ENCODE data around the gene AGBL4.

The AGBL4 gene

DNA sequence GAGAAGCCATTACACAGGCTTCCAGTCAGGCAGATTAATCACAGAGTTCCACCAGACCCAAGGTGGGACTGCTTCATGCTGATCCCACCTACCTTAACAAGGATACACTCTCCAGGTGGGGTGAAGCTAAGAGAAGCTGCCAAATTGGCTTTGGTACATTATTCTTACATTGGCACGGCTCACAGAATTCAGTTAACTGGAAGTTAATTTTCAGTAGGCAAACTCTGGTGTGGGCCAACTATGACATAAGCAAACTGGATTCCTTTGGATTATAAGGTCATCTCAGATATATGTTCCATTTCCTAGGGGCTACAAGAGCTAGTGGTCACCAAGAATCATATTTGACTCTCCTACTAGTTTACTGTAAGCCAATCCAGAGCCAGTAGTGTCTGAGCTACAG, 798.3 kb downstream of the AGBL4 start:
- no peak for DNase-seq
- TF ChIP-seq, protein P1, sequence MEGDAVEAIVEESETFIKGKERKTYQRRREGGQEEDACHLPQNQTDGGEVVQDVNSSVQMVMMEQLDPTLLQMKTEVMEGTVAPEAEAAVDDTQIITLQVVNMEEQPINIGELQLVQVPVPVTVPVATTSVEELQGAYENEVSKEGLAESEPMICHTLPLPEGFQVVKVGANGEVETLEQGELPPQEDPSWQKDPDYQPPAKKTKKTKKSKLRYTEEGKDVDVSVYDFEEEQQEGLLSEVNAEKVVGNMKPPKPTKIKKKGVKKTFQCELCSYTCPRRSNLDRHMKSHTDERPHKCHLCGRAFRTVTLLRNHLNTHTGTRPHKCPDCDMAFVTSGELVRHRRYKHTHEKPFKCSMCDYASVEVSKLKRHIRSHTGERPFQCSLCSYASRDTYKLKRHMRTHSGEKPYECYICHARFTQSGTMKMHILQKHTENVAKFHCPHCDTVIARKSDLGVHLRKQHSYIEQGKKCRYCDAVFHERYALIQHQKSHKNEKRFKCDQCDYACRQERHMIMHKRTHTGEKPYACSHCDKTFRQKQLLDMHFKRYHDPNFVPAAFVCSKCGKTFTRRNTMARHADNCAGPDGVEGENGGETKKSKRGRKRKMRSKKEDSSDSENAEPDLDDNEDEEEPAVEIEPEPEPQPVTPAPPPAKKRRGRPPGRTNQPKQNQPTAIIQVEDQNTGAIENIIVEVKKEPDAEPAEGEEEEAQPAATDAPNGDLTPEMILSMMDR (IDR thresholded peaks at IDR 0.05), result no peak
- H3K9me3 ChIP-seq, result no peaks in the 10 kb centered on the region
- H3K27ac ChIP-seq, result no peak overlapping the region
- H3K27me3 ChIP-seq, result no peaks in the 10 kb centered on the region
- H3K4me1 ChIP-seq, result no peaks in the 10 kb centered on the region
- no peak overlapping the region for H3K4me3 ChIP-seq
- intact Hi-C loops (cut with DNase I; ENCODE audit: low total_unique reads), result no loop called here
- H3K36me3 ChIP-seq, result no peaks in the 10 kb centered on the region

DNA sequence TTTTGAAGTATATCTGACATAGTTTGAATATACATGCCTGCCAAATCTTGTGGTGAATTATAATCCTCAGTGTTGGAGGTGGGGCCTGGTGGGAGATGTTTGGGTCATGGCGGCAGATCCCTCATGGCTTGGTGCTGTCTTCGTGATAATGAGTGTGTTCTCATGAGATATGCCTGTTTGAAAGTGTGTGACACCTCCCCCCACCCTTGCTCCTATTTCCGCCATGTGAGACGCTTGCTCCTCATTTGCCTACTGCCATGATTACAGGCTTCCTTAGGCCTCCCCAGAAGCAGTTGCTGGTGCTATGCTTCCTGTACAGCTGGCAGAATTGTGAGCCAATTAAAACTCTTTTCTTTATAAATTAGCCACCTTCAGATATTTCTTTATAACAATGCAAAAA, 810.5 kb downstream of the AGBL4 start:
- no peaks in the 10 kb centered on the region for H3K9me3 ChIP-seq
- TF ChIP-seq, protein P1 (IDR thresholded peaks at IDR 0.05), result no peak
- H3K27me3 ChIP-seq, result no peaks in the 10 kb centered on the region
- no peak overlapping the region for H3K4me3 ChIP-seq
- no peak overlapping the region for H3K27ac ChIP-seq
- no peaks in the 10 kb centered on the region for H3K36me3 ChIP-seq
- no peaks in the 10 kb centered on the region for H3K4me1 ChIP-seq
- DNase-seq, result no peak
- intact Hi-C loops (cut with DNase I; ENCODE audit: low total_unique reads), result loop anchor here (5.0 kb wide), 1 partner anchor 424 kb away; no protein-coding TSS in a partner anchor

DNA sequence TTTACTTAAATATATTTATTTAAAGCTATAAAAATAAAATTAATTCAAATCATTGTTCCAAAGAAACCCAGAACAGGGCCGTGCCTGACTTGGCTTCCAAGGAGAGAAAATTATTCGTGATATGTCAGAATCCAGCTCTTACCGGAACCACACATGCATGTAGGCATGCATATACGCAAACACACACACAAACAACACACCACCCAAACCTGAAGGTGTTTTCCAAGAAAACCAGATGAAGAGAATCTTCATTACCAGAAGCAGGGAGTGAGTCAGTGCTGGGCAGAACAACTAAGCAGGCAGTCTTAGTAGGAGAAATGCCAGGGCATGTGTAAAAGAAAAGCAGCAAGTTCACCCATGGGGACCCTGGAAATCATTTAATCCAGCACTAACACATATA, 815.0 kb downstream of the AGBL4 start:
- Histone ChIP-seq H3K4me3 (no peak overlapping the region), H3K4me1 (no peaks in the 10 kb centered on the region), H3K27me3 (no peaks in the 10 kb centered on the region), H3K9me3 (no peaks in the 10 kb centered on the region), H3K36me3 (no peaks in the 10 kb centered on the region), H3K27ac (no peak overlapping the region)
- no peak for DNase-seq
- TF ChIP-seq, protein P1 (IDR thresholded peaks at IDR 0.05), result no peak
- intact Hi-C loops (cut with DNase I; ENCODE audit: low total_unique reads), result no loop called here

DNA sequence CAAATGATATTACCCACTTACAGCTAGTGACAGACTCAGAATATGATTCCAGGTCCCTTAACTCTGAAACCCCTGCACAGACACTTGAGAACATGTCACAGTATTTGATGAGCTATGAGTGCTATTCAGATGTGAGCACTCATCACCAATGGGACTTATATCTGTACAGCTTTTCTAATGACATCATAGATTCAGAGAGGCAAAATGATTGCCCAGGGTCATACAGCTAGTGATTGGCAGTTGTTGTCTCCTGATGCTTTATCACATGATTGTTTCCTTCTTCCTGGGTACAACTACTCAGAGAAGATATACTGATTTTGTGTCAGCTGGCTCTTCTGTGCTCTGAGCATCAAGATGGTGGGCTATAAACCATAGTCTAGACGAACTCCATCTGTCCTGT, 819.0 kb downstream of the AGBL4 start:
- Histone ChIP-seq H3K36me3 (no peaks in the 10 kb centered on the region), H3K27me3 (no peaks in the 10 kb centered on the region), H3K4me3 (no peak overlapping the region), H3K4me1 (no peaks in the 10 kb centered on the region), H3K9me3 (peaks cover 0 to 4% (median 0%) of the 10 kb centered on the region in 3 donors), H3K27ac (no peak overlapping the region)
- intact Hi-C loops (cut with DNase I; ENCODE audit: low total_unique reads), result no loop called here
- no peak for DNase-seq
- TF ChIP-seq, protein P1 (IDR thresholded peaks at IDR 0.05), result no peak

DNA sequence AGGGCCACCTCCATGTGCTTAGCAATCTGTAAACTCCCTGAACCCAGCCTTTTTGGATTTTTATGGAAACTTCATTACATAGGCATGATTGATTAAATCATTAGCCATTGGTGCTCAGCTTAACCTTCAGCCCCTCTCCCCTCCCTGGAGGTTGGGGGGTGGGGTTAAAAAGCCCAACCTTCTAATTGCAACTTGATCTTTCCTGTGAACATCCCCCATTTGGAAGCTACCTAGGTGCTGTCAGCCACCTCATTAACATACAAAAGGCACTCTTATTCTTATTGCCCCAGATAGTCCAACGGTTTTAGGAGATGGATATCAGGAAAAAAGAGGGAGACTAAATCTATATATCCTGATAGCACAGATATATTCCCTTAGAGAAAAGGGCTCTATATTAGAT, 823.0 kb downstream of the AGBL4 start:
- intact Hi-C loops (cut with DNase I; ENCODE audit: low total_unique reads), result no loop called here
- H3K27ac ChIP-seq, result no peak overlapping the region
- TF ChIP-seq, protein P1 (IDR thresholded peaks at IDR 0.05), result no peak
- no peak for DNase-seq
- peaks cover 0 to 13% (median 7%) of the 10 kb centered on the region in 3 donors for H3K9me3 ChIP-seq
- H3K4me3 ChIP-seq, result no peak overlapping the region
- H3K36me3 ChIP-seq, result no peaks in the 10 kb centered on the region
- H3K27me3 ChIP-seq, result no peaks in the 10 kb centered on the region
- no peaks in the 10 kb centered on the region for H3K4me1 ChIP-seq

DNA sequence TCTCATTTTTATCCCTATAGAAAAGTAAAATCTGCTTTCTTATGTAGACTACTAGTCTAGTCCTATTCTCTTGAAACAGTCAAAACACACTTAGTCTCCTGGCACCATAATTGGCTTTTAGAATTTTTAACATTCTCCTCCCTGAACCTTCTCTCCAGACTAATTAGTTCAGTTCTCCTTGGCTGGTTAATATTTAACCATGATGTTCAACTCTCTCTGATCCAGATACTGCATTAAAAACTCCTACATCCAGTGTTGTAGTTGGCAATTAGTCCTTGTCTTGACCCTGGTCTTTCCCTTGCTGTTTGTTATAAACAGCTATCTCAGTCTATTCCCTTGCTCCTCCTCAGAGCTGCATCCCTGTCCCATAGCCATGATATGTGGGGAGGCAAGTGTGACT, 824.2 kb downstream of the AGBL4 start:
- Histone ChIP-seq H3K9me3 (peaks cover 0 to 13% (median 7%) of the 10 kb centered on the region in 3 donors), H3K36me3 (no peaks in the 10 kb centered on the region)
- DNase-seq, result no peak

More for the DNA sequence above, 824.2 kb downstream of the AGBL4 start:
- Histone ChIP-seq H3K4me1 (no peaks in the 10 kb centered on the region), H3K27ac (no peak overlapping the region), H3K27me3 (no peaks in the 10 kb centered on the region), H3K4me3 (no peak overlapping the region)
- intact Hi-C loops (cut with DNase I; ENCODE audit: low total_unique reads), result no loop called here
- TF ChIP-seq, protein P1 (IDR thresholded peaks at IDR 0.05), result no peak
